Stimulated activated CD8-positive, alpha-beta memory T cell treated with anti-CD3 and anti-CD28 coated beads, Interleukin-4, amount 100 ng/mL, for 24 hours (primary cell): ENCODE data around the gene PTPN23.
"Not testable (repeated sequence)": the region's sequence is repeated elsewhere in the genome, so short reads cannot be mapped to it uniquely, and the experiment has no call there.

ENCODE experiments used
- DNase-seq: peaks from one replicate; pipeline ENCODE4 v3.0.0-alpha.2; 2020; ENCODE audit warnings: low read depth

Gene PTPN23

DNA sequence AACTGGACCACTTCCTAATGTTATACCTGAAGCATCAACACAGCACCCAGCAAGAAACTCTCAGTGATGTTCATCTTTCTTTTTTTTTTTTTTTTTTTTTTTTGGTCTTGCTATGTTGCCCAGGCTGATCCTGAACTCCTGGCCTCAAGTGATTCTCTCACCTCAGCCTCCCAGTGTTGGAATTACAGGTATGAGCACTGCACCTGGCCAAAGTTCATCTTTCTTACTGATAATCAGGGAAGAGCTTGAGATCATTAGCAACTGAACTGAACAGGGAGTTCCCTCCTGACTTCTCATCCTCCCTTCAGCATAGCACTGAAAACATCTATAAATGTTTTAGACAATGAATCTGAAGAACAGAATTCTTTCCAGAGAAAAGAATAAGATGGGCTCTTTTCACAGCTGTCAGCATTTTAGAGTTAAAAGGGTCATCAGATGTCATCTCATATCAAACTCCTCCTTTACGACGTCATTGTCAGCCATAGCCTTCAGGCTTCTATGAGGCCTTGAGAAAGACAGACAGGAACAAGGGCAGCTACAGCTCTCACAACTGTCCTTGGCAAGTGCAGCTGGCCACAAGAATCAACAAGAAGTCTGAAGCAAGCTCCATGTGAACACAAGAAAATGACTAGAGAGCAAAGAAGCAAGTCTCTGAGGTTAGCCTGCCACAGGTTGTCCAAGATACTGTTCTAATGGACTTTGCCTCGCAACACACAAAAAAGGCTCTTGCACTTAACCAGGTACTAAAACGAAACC, 61.2 kb downstream of the PTPN23 start:
- no peak for DNase-seq

DNA sequence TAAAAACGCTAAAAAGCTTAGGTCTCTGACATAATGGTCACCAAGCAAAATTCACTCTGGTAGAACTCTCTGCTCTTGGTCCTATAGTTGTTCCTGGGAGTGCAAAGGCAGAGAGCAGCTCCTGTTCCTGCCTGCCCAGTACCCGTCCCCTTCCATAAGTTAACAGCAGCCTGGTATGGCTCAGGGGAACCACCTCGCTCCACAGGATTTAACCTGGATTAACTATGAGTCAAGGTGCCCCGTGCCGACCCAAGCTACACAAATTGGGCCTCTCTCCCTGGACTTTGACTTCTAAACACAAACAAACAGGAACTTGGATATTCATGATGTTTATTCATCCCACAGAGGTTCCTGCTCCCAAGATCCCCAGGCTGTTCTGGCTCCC, 62.8 kb downstream of the PTPN23 start:
- no peak for DNase-seq

DNA sequence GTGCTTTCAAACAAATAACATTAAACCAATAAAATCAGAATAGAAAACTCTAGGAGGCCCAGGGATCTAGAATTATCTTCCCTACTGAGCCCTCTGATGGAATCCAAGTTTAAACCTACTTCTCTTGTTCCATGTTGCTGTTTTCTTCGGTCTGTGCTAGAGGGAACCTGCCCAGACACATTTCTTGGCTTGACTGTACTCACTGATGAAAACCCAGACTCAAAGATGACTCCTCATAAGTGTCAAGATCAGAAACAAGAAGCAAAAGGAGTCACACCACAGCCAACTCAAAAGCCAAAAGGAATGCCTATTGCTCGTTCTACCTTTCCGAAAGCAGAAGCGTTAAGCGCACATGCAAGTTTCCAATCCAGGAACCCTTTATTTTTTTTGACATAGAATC, 63.3 kb downstream of the PTPN23 start:
- no peak for DNase-seq

DNA sequence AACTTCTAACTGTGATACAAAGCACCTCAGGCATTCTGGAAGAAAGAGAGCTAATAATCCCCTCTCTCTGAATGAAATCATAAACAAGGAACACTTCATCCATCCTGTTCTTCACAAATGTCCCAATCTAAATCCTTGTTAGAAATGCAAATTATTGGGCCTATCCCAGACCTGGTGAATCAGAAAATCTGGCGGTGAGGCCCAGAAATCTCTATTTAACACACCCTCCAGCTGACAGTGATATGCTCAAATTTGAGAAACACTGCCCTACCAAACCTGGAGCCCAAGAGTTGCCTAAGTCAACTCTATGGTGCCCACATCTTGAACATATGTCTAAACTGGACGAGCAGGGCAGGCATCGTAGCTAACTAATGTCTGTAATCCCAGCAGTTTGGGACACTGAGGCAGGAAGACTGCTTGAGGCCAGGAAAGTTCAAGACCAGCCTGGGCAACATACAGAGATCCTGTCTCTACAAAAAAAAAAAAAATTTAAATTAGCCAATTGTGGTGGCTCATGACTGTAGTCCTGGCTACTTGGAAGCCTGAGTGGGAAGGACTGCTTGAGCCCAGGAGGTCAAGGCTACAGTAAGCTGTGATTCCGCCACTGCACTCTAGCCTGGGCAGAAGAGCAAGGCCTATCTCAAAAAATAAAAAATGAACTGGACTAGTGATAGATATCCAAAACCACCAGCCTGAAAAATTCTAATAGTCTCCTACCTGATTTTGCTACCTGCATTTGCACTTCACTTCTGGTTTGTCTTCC, 71.8 kb downstream of the PTPN23 start:
- DNase-seq, result no peak

DNA sequence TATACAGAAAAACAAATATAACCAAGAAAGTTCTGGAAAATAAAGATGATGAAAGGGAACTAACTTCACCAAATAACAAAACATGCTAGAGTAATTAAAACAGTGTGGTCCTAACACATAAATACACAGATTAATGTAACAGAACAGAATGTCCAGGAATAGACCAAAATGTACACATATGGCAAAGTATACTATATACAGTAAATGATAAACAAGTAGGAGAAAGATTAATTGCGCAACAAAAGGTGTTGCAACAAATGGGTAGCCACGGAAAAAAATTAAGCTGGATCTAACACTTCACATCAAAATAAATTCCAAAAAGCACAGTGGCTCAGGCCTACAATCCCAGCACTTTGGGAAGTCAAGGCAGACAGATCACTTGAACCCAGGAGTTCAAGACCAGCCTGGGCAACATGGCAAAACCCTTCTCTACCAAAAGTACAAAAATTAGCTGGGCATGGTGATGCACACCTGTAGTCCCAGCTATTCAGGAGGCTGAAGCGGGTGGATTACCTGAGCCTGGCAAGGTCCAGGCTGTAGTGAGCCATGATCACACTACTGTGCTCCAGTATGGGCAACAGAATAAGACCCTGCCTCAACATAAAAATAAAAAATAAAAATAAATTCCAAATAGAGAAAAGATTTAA, 75.1 kb downstream of the PTPN23 start:
- DNase-seq, result no peak

DNA sequence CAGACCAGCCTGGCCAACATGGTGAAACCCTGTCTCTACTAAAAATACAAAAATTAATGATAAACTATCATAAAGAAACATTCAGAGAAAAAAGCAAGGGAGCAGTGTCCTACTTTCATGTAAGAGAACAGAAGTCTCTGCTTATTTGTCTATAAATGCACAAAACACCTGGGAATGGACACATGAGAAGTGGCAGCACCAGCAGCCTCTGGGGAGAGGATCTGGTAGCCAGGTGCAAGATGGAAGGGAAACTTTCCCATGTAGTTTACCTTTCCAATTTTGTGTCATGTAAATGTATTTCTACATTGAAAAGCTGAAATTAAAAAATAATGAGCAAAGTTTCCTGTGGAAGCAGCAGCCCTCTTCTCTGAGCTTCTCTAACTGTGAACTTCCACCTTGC, 76.2 kb downstream of the PTPN23 start:
- DNase-seq, result no peak

DNA sequence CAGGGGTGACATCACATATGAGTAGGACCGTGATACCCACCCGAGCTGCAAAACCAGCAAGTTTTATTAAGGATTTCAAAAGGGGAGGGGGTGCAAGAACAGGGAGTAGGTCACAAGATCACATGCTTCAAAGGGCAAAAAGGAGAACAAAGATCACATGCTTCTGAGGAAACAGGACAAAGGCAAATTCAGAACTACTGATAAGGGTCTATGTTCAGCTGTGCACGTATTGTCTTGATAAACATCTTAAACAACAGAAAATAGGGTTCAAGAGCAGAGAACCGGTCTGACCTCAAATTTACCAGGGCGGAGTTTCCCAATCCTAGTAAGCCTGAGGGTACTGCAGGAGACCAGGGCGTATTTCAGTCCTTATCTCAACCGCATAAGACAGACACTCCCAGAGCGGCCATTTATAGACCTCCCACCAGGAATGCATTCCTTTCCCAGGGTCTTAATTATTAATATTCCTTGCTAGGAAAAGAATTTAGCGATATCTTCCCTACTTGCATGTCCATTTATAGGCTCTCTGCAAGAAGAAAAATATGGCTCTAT, 78.8 kb downstream of the PTPN23 start:
- not testable (repeated sequence) for DNase-seq
